Astrocyte of the spinal cord (primary cell): ENCODE results near the gene CYP3A4.

Experiments used
- DNase-seq: peaks from one replicate; pipeline ENCODE4 v3.0.0; 2011; ENCODE audit warnings: low read depth, low spot score
- H3K4me3 ChIP-seq: 2 replicates; pipeline ENCODE4 v1.5.1; 2011; ENCODE audit warnings: low read depth, mild to moderate bottlenecking, low read length, moderate library complexity
- CTCF ChIP-seq: IDR thresholded peaks from 2 replicates; pipeline ENCODE4 v1.5.1; 2012; ENCODE audit warnings: low read depth, mild to moderate bottlenecking, low read length, inconsistent platforms
- in situ Hi-C: cut with HindIII; loops from 2 replicates; pipeline ENCODE4 v1.10.0; 2017; ENCODE audit warnings: low sequenced_read_pairs

The CYP3A4 gene

DNA sequence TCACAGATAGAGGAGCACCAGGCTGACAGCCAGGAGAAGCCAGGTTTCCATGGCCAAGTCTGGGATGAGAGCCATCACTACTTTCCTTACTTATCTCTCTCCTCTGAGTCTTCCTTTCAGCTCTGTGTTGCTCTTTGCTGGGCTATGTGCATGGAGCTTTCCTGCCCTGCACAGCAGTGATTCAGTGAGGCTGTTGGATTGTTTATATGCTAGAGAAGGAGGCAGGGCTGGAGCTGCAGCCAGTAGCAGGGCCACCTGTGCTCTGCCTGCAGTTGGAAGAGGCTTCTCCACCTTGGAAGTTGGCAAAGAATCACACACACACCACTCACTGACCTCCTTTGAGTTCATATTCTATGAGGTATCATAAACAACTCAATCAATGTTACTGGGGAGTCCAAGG is at the start of gene CYP3A4:
CYP3A4 (minus strand) TSS at position 178 of the 400 bp plus-strand sequence; CDS start at position 75, 103 bp downstream.
- TF ChIP-seq CTCF = no peak
- no peak within 1 kb of the TSS for H3K4me3 ChIP-seq
- DNase-seq = no peak
- in situ Hi-C loops = no loop called here

DNA sequence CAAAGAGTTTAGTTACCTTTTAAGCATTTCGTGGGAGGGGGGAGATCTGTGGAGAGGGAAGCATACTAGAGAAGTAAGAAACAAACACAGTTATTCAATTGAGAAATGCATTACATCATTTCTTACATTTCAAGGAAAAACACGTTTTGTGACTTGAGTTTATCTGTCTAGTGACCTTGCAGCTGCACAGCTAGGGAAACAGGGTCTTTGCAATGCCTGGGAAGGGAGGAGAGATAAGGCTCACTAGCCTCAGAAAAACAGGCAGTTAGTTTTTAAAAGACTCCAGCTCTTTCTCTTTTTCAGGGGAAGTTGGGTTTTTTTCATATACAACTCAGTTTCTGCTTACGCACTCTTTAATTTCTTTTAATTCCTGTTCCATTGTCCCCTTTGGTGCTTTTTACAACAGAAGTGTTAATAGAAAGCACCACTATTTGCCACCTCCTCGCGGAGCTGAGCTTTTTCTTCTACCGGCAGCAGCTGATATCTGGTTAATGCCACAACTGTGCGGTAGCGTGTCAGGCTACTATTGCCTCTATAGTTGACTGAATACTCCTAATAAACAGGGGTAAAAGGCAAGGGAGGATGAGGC is 49.4 kb upstream of the CYP3A4 start:
- no peak overlapping the region for H3K4me3 ChIP-seq
- no peak for TF ChIP-seq CTCF
- in situ Hi-C loops = no loop called here
- no peak for DNase-seq

DNA sequence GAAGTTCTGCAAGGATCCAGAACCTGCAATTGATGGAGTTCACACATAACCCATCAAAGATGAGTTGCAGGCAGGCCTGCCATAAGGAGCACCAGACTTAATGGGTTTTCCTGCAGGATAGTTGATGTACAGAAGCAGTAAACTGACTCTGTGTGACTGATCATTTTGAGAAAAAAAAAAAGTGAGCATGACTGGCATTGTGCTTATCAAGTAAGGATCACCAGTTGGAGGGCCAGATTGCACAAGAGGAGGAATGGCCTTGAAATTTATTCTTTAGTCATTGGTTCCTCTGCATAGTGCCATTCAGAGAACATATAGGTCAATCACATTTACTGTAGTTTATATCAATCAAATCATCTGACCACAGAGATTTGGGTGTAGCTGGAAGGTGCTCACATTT is 47.6 kb upstream of the CYP3A4 start:
- TF ChIP-seq CTCF = no peak
- in situ Hi-C loops = no loop called here

DNA sequence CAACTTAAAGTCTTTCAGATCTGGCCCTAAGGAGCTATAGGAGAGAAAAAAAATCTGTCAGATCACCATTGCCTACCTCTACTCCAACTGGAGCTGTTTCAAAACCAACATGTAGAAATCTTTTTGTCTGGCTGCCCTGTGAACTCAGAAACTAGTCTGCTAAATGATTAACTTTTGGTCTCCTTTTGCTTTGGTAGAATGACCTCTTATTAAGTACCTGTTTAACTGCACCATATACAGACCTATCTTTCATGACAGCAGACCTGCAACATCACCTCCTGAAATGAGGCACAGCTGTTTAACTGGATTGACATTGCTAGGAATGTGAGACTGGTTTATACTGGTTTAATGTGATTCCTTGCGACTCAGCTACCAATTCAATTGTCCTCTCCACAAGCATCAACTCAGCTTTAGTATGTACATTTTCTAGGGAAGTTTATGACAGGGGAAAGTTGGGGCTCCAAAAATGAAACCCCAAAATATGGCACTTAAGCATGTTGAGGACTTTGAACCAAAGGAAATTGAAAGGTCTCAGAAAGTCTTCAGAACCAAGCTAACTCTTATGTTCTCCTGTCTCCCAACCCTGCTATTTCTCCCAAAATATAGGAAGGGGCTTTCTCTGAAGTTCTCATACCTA is 45.7 kb upstream of the CYP3A4 start:
- no peak for TF ChIP-seq CTCF
- H3K4me3 ChIP-seq = no peak overlapping the region
- in situ Hi-C loops = no loop called here
- no peak for DNase-seq

More for the DNA sequence above, 47.6 kb upstream of the CYP3A4 start:
- H3K4me3 ChIP-seq = no peak overlapping the region
- DNase-seq = no peak

GRCh38 chr7:99828811-99829210 is 44.8 kb upstream of the CYP3A4 start:
- DNase-seq = no peak
- no peak overlapping the region for H3K4me3 ChIP-seq
- in situ Hi-C loops = no loop called here
- no peak for TF ChIP-seq CTCF

DNA sequence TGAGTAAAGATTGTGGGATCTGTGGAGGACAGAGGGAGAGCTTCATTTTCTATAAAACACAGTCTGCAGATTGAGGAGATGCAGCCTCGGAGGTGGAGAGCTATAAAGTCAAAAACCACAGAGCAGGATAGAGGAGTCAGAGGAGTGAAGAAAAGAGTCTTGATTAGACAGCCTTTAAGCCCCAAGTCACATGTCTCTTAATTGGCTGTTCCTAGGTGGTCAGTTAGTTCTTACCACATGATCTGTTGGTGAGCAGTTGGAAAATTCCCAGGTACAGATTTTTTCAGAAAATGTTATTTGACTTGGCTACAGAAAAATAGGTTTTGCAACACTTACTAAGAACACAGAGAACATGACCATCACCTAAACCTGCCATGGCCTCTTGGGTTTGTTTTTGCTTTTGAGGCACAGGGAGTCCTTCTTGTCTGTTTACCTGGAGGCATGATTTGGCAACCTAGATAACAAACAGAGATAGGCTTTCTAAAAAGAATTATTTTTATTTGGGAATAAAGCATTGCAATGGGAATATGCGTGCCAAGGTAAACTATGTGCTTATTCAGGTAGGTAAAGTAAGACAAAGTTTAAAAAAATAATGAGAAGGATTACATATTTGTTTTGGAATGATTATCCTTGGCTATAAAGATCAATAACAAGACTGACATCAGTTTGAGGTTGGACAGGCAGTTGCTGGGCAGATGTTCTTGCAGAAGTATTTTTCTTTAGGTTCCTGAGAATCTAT is 43.2 kb upstream of the CYP3A4 start:
- TF ChIP-seq CTCF = no peak
- H3K4me3 ChIP-seq = no peak overlapping the region
- no peak for DNase-seq
- in situ Hi-C loops = no loop called here
